ES-I3 (cell line): Measurements from ENCODE around the gene PDE11A.
"Not testable (repeated sequence)": the region's sequence is repeated elsewhere in the genome, so short reads cannot be mapped to it uniquely, and the experiment has no call there.

Source experiments
- H3K36me3 ChIP-seq: 2 replicates; pipeline ENCODE4 v1.6.1; 2013; ENCODE audit warnings: mild to moderate bottlenecking, low read length, control low read depth, moderate library complexity; ENCODE audit not compliant: insufficient read depth
- H3K4me1 ChIP-seq: 2 replicates; pipeline ENCODE4 v1.6.1; 2013; ENCODE audit warnings: mild to moderate bottlenecking, control low read depth, low read length; ENCODE audit not compliant: insufficient read depth
- H3K9ac ChIP-seq: 2 replicates; pipeline ENCODE4 v1.6.1; 2013; ENCODE audit warnings: low read depth, mild to moderate bottlenecking, low read length, moderate library complexity
- H3K9me3 ChIP-seq: 2 replicates; pipeline ENCODE4 v1.6.1; 2013; ENCODE audit warnings: mild to moderate bottlenecking, low read length, moderate library complexity; ENCODE audit not compliant: control insufficient read depth, insufficient read depth

PDE11A gene

GRCh38 chr2:177842243-177842642, 230.3 kb downstream of the PDE11A start:
- Histone ChIP-seq H3K9me3 (0 out of 2 replicates have a peak, but pooled peaks cover 3% of the 10 kb centered on the region), H3K36me3 (no peaks in the 10 kb centered on the region; the same call in 1 of the 2 replicates), H3K9ac (no peak overlapping the region), H3K4me1 (no peaks in the 10 kb centered on the region)

- H3K4me1 ChIP-seq, H3K9me3 ChIP-seq, H3K36me3 ChIP-seq, H3K9ac ChIP-seq: not testable (repeated sequence)
These were observed 237.0 kb downstream of the PDE11A start for GRCh38 chr2:177835418-177836204.

GRCh38 chr2:177832611-177833433, 239.8 kb downstream of the PDE11A start:
- Histone ChIP-seq H3K4me1 (no peaks in the 10 kb centered on the region), H3K9me3 (peaks cover 4% of the 10 kb centered on the region), H3K9ac (no peak overlapping the region), H3K36me3 (no peaks in the 10 kb centered on the region; the same call in 1 of the 2 replicates)

GRCh38 chr2:177830881-177831386, 241.6 kb downstream of the PDE11A start:
- peaks cover 4% of the 10 kb centered on the region for H3K9me3 ChIP-seq
- no peaks in the 10 kb centered on the region for H3K4me1 ChIP-seq
- no peak overlapping the region for H3K9ac ChIP-seq
- no peaks in the 10 kb centered on the region for H3K36me3 ChIP-seq

GRCh38 chr2:177828557-177828956, 244.0 kb downstream of the PDE11A start:
- H3K4me1 ChIP-seq, result no peaks in the 10 kb centered on the region
- H3K9ac ChIP-seq, result no peak overlapping the region

GRCh38 chr2:177826897-177827296, 245.7 kb downstream of the PDE11A start:
- Histone ChIP-seq H3K9ac (no peak overlapping the region), H3K9me3 (no peaks in the 10 kb centered on the region), H3K36me3 (no peaks in the 10 kb centered on the region), H3K4me1 (no peaks in the 10 kb centered on the region)

More at GRCh38 chr2:177828557-177828956, 244.0 kb downstream of the PDE11A start:
- H3K9me3 ChIP-seq, result no peaks in the 10 kb centered on the region
- H3K36me3 ChIP-seq, result no peaks in the 10 kb centered on the region

GRCh38 chr2:177822941-177823340, 249.6 kb downstream of the PDE11A start:
- no peaks in the 10 kb centered on the region for H3K9me3 ChIP-seq
- no peaks in the 10 kb centered on the region for H3K4me1 ChIP-seq
- H3K9ac ChIP-seq, result no peak overlapping the region
- H3K36me3 ChIP-seq, result no peaks in the 10 kb centered on the region

- Histone ChIP-seq H3K4me1 (no peaks in the 10 kb centered on the region), H3K36me3 (no peaks in the 10 kb centered on the region), H3K9ac (no peak overlapping the region), H3K9me3 (no peaks in the 10 kb centered on the region)
These were observed 254.2 kb downstream of the PDE11A start for GRCh38 chr2:177818412-177818811.

- no peaks in the 10 kb centered on the region for H3K9me3 ChIP-seq
- no peaks in the 10 kb centered on the region for H3K4me1 ChIP-seq
- no peak overlapping the region for H3K9ac ChIP-seq
- H3K36me3 ChIP-seq, result no peaks in the 10 kb centered on the region
These were observed 255.3 kb downstream of the PDE11A start for GRCh38 chr2:177817300-177817699.

- Histone ChIP-seq H3K36me3 (no peaks in the 10 kb centered on the region), H3K9me3 (no peaks in the 10 kb centered on the region), H3K9ac (no peak overlapping the region), H3K4me1 (no peaks in the 10 kb centered on the region)
These were observed 255.8 kb downstream of the PDE11A start for GRCh38 chr2:177816766-177817165.

GRCh38 chr2:177812713-177813396, 259.7 kb downstream of the PDE11A start:
- Histone ChIP-seq H3K4me1 (no peaks in the 10 kb centered on the region), H3K9me3 (no peaks in the 10 kb centered on the region), H3K9ac (no peak overlapping the region), H3K36me3 (no peaks in the 10 kb centered on the region)

GRCh38 chr2:177810906-177811305, 261.7 kb downstream of the PDE11A start:
- H3K36me3 ChIP-seq, result no peaks in the 10 kb centered on the region
- H3K4me1 ChIP-seq, result no peaks in the 10 kb centered on the region
- H3K9ac ChIP-seq, result no peak overlapping the region
- H3K9me3 ChIP-seq, result no peaks in the 10 kb centered on the region

GRCh38 chr2:177808984-177809809, 263.4 kb downstream of the PDE11A start:
- H3K36me3 ChIP-seq, result no peaks in the 10 kb centered on the region
- H3K4me1 ChIP-seq, result no peaks in the 10 kb centered on the region

More at GRCh38 chr2:177808984-177809809, 263.4 kb downstream of the PDE11A start:
- Histone ChIP-seq H3K9me3 (no peaks in the 10 kb centered on the region), H3K9ac (no peak overlapping the region)
